GM13977 (cell line): ENCODE measurements around the gene KAZN.

Experiments
- DNase-seq: peaks from one replicate; pipeline ENCODE4 v3.0.0; 2012; ENCODE audit warnings: low spot score
- in situ Hi-C: fragments of 300-500 bp; cut with MboI; formaldehyde crosslinking; loops from one replicate; pipeline ENCODE4 v1.12.0; 2022; ENCODE audit warnings: low sequenced_read_pairs, low pct_unique_long_range_greater_than_20kb, mixed read lengths, inconsistent platforms; ENCODE audit not compliant: unreplicated experiment
- TF ChIP-seq, protein P1 (sequence below): IDR thresholded peaks from 2 replicates; pipeline ENCODE4 v1.5.1; 2012; ENCODE audit warnings: mild to moderate bottlenecking, control low read depth; ENCODE audit not compliant: insufficient read depth; ENCODE audit errors: extremely low read depth, missing control alignments

Gene KAZN

GRCh38 chr1:15066191-15066590 lies 467.7 kb downstream of the KAZN start:
- in situ Hi-C loops, result no loop called here
- no peak for DNase-seq
- TF ChIP-seq, protein P1, sequence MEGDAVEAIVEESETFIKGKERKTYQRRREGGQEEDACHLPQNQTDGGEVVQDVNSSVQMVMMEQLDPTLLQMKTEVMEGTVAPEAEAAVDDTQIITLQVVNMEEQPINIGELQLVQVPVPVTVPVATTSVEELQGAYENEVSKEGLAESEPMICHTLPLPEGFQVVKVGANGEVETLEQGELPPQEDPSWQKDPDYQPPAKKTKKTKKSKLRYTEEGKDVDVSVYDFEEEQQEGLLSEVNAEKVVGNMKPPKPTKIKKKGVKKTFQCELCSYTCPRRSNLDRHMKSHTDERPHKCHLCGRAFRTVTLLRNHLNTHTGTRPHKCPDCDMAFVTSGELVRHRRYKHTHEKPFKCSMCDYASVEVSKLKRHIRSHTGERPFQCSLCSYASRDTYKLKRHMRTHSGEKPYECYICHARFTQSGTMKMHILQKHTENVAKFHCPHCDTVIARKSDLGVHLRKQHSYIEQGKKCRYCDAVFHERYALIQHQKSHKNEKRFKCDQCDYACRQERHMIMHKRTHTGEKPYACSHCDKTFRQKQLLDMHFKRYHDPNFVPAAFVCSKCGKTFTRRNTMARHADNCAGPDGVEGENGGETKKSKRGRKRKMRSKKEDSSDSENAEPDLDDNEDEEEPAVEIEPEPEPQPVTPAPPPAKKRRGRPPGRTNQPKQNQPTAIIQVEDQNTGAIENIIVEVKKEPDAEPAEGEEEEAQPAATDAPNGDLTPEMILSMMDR, result no peak

GRCh38 chr1:15067148-15067547 lies 468.7 kb downstream of the KAZN start:
- TF ChIP-seq, protein P1, result no peak
- in situ Hi-C loops, result no loop called here

GRCh38 chr1:15068152-15068551 lies 469.7 kb downstream of the KAZN start:
- TF ChIP-seq, protein P1, result no peak
- in situ Hi-C loops, result no loop called here
- no peak for DNase-seq

More at GRCh38 chr1:15067148-15067547, 468.7 kb downstream of the KAZN start:
- DNase-seq, result no peak

DNA sequence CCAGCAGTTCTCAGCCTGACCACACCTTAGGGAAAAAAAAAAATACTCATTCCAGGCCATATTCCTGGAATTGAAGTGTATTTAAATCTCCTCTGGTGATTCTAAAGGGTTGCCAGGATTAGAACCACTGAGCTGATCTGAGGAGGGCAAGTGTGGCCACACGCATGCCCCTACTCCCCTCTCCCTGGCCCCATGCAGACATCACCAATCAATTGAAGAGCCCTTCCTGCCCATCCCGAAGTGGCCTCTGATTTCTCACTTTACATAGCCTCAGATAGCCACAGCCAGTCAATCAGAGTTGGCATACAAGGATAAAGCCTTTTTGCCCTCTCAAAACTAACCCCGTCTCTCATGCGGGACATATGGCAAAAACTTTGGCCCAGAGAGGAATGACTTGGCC lies 470.5 kb downstream of the KAZN start:
- in situ Hi-C loops, result no loop called here
- no peak for DNase-seq
- TF ChIP-seq, protein P1, result no peak

DNA sequence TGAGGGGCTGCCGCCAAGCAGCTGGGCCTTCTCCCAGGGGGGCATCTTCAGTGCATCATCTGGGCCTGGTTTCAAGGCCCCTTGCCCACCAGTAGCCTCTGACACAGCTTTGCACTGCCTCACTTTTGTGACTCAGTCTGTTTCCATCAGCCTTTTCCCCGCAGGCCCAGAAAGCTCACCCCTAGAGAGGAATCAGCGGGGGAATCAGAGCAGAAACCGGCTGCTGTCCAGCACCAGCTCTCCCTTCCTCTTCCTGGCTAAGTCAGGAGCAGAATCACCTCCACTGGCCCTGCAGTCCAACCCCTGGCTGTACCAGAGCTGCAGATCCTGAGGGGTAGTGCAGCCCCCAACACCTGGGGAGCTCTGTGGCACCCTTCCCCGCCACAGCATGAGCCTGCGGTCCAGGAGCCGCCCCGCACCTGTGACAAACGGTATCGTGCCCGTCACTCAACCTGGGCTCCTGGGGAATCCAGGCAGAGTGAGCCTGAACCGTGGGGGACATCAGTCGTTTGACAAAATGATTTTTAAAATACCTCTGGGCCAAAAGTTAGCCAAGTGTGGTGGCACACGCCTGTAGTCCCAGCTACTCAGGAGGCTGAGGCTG lies 471.8 kb downstream of the KAZN start:
- in situ Hi-C loops, result no loop called here
- no peak for DNase-seq
- TF ChIP-seq, protein P1, result no peak

GRCh38 chr1:15071936-15072335 lies 473.5 kb downstream of the KAZN start:
- TF ChIP-seq, protein P1, result no peak
- in situ Hi-C loops, result no loop called here
- no peak for DNase-seq
